WI38 (cell line): ENCODE results near the gene SPATA22.
"Not testable (repeated sequence)": the region's sequence is repeated elsewhere in the genome, so short reads cannot be mapped to it uniquely, and the experiment has no call there.

ENCODE experiments used
- H3K4me3 ChIP-seq: 2 replicates; pipeline ENCODE4 v1.5.1; 2011; ENCODE audit warnings: low read depth, mild to moderate bottlenecking, control low read depth, low read length
- TF ChIP-seq, protein P1 (sequence below): IDR thresholded peaks from 2 replicates; pipeline ENCODE4 v1.5.1; 2012; ENCODE audit warnings: low read depth, mild to moderate bottlenecking, control low read depth, low read length

SPATA22 gene

DNA sequence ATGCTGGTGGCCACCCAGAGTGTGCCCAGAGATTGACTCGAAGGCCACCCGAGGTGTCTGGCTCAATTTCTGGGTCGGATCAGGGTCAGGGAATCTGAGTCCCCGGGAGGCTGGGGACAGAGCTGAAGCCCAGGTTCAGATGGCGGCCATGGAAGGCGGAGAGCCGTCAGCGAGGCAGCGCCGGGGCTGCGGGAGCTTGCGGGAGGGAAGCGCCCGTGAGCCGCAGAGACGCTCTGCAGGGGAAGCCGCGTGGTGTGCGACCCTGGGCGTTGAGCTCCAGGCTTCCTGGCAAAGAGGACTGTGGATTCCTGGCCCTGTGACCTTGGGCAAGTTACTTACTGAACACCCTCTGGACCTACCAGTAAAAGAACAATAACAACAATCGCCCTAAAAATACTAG lies 518 bp upstream of the SPATA22 start:
- TF ChIP-seq, protein P1, sequence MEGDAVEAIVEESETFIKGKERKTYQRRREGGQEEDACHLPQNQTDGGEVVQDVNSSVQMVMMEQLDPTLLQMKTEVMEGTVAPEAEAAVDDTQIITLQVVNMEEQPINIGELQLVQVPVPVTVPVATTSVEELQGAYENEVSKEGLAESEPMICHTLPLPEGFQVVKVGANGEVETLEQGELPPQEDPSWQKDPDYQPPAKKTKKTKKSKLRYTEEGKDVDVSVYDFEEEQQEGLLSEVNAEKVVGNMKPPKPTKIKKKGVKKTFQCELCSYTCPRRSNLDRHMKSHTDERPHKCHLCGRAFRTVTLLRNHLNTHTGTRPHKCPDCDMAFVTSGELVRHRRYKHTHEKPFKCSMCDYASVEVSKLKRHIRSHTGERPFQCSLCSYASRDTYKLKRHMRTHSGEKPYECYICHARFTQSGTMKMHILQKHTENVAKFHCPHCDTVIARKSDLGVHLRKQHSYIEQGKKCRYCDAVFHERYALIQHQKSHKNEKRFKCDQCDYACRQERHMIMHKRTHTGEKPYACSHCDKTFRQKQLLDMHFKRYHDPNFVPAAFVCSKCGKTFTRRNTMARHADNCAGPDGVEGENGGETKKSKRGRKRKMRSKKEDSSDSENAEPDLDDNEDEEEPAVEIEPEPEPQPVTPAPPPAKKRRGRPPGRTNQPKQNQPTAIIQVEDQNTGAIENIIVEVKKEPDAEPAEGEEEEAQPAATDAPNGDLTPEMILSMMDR = no peak
- no peak overlapping the region for H3K4me3 ChIP-seq

DNA sequence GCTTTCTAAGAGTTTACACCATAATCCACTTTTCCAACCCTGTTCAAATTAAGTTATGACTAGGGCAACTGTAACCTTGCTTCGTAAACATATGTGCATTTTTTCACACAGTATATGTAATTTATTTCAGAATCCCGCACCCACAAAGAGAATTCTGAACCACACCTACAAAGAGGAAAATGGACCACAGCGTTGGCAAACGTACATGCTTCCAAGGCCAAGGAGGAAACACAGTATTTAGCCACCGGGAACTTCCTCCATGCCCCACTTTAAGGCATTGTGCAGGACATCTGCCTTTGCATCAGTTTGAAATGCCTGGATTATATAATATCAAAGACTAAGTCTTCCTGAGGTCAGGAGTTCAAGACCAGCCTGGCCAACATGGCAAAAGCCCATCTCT lies 2.1 kb downstream of the SPATA22 start:
- TF ChIP-seq, protein P1 = no peak

DNA sequence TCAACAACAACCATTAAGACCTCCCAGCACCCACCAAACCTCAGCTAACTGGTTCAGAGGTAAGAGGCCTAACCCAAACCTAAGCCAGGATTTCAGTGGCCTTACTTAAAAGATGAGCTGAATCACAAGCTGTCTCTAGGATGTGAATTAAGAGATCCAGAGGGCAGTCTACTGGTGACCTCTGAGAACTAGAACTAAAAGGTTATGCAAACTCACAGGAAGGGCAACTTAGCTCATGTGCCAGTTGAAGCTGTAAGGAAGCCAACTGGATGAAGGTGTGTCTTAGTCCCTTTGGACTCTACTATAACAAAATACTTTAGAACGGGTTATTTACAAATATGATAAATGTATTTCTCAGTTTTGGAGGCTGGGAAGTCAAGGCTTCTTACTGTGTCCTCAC lies 5.3 kb downstream of the SPATA22 start:
- not testable (repeated sequence) for H3K4me3 ChIP-seq

More for the DNA sequence above, 2.1 kb downstream of the SPATA22 start:
- H3K4me3 ChIP-seq = no peak overlapping the region

DNA sequence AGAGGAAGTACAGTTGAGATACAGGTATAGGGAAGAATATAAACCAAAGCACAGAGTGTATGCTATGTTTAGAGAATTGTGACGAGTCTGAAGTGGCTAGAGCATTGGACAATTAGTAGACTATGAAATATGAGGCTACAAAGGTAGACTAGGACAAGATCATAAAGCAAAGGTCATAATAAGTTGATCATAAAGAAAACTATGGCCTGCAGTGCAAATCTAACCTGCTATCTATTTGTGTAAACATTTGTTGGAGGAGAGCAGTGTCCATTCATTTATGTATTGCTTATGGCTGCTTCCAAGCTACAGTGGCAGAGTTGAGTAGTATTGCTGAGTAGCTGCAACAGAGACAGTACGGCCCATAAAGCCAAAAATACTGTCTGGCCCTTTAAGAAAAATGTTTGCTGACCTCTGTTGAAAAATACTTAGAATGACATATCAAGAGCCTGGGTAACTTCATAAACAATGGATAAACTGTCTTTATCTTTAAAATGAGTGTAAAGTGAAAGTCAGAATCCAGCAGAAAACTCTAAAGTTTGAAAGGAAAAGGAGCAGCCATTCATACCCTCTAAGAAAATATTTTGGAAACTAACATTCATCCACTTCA lies 23.5 kb downstream of the SPATA22 start:
- TF ChIP-seq, protein P1 = no peak
- H3K4me3 ChIP-seq = no peak overlapping the region

DNA sequence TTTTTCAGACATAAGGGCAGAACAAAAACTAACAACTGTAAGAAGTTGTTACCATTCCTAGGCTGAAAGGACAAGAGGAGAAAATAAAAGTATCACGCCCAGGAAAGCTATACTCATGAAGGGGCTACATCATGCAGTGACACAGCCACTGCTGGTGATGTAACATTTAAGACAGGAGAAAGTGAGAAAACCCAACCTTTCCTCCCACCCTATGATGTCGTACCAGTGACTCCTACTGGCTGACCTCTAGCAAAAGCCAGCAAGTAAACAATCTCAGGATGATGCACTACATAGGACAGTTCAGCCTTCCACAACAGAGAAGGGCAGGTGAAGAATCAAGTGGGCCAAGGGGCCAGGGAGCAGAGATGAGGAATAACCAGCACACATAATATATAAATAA lies 24.0 kb downstream of the SPATA22 start:
- no peak overlapping the region for H3K4me3 ChIP-seq
- TF ChIP-seq, protein P1 = no peak

DNA sequence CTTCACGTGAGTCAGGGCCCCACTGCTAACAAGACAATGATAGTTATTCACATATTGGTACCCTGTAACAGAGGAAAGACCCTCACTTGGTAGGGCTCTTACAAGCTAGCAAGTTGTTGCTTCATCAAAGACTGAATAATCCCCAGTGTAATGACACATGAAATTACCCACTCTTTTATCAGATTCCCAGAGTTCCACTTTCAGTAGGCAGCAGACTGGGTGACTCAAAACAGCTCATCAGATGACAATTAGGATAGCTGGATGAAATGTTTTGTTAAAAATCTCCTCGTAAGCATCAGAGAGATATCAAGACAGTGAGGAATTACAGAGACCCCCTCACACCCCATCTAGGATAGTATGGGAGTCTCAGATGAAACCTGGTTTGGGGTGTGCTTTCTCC lies 31.2 kb downstream of the SPATA22 start:
- H3K4me3 ChIP-seq = no peak overlapping the region
- TF ChIP-seq, protein P1 = no peak

DNA sequence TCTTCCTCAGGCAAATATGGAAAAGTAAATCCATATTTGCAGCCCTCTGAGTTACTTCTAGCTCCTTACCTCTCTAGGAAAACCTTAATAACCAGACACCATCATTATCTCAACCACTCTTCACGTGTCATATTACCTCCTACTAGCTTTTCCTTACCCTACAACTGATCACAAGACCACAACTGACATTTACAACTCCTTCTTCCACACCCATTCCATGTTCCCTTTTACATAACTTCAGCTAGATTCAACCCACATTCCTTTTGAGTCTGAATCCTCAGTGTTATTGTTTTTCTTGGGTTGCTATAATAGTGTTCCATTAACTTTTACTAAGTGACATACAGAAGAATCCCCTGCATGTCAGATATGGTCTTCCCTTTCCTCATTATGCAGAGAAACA lies 33.3 kb downstream of the SPATA22 start:
- TF ChIP-seq, protein P1 = no peak
- H3K4me3 ChIP-seq = no peak overlapping the region

DNA sequence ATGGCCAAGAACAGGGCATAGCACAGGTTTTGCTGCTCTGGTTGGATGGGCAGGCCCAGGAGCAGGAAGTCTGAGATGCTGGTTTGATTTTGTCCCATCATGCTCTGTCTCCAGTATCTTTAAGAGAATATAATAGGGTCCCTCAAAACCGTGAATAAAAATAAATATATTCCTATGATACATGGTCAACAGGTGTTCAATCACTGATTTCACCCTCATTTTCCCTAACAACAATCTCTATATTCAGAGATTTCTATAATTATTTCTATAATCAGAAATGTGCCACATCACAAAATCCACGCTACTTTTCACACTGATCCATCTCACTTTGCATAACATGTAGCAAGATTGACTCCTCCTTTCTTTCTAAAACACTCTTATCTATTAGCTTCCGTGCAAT lies 37.9 kb downstream of the SPATA22 start, which contains the start of gene OR1E2:
OR1E2 (minus strand) TSS at position 101 of the 400 bp plus-strand sequence; CDS start at position 101, 0 bp downstream.
- no peak within 1 kb of the TSS for H3K4me3 ChIP-seq
- TF ChIP-seq, protein P1 = no peak

DNA sequence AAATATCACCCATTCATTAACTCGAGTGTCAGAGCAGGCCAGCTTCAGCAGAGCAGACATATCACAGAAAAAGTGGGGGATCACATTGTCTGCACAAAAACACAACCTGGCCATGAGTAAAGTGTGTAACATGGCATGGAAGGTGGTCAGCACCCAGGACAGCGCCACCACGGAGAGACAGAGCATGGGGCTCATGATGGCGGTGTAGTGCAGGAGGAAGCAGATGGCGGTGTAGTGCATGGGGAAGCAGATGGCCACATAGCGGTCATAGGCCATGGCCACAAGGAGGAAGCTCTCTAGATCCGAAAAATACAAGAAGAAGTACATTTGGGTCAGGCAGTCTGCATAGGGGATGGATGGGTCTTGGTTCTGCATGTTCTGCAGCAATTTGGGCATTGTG lies 38.4 kb downstream of the SPATA22 start:
- not testable (repeated sequence) for H3K4me3 ChIP-seq
